GM18517 (cell line): ENCODE results near the gene NSD2.
A peak's percentile ranks its signal among the peaks of the same experiment; 100 is the strongest.
"Not testable (repeated sequence)": the region's sequence is repeated elsewhere in the genome, so short reads cannot be mapped to it uniquely, and the experiment has no call there.

Experiments
- ATAC-seq: cut with Tn5 transposase; IDR thresholded peaks from one replicate; pipeline ENCODE4 v1.9.1; 2021; ENCODE audit warnings: mild to moderate bottlenecking, moderate library complexity; ENCODE audit not compliant: unreplicated experiment

Gene NSD2

GRCh38 chr4:1896658-1896991 lies 25.4 kb downstream of the NSD2 start:
- no peak for ATAC-seq

- ATAC-seq = no peak
Measured at GRCh38 chr4:1898007-1898406, 26.8 kb downstream of the NSD2 start.

DNA sequence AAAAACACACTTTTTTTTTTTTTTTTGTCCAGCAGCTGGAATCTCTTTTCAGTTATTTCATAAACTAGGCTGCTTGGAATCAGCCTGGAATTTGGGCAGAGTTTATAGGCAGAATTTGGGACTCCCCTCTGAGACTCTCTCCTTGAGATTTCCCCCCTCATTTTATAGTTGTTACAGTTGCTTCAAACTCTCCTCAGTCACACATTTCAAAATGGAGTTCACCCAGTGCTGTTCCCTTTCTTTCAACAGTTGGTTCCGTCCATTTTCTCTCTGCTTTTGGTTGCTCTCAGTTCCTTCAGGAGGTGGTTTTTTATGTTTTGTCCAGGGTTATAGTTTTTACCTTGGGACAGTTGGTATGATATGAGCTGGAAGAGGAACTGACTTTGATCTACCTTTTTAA lies 27.5 kb downstream of the NSD2 start:
- ATAC-seq = no peak

DNA sequence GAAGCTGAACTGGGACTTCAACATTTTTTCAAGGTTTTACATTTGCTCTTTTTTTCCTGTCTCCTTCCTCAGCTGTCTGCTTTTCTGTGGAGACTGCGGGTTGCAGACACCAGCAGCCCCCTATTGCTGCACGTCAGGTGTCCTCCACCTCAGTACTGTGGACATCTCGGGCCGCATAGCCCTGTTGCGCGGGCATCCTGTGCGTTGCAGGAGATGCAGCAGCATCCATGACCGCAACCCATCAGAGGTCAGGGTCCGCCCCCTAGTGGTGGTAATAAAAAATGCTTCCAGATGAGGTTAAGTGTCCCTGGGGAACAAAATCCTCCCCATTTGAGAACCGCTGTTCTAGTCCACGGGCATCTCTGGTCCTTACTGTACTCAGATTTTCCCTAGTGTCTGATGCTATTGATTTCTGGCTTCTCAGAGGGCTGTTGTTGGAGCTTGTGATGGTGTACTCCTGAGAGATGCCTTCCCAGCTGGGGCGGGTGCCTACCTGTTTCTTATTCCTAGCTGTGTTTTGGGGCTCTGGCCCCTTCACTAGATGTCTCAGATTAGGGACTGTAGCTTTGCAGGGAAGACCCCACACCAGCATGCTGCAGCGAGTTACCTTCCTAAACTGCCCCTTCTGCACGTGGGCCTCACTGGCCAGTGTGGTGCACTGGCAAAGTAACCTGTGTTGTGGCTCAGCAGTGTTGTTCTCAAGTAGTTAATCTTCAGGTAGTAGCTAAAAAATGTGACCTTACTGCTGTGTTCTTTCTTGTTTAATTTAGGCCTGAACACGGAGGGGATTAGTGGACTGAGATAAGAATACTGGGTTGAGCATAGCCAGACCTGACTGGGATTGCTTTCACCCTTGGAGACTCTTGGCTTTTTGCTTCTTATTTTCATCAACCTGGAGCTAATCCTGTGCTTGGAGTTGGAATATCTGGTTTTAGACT lies 28.2 kb downstream of the NSD2 start:
- peak; percentile 80 for ATAC-seq

DNA sequence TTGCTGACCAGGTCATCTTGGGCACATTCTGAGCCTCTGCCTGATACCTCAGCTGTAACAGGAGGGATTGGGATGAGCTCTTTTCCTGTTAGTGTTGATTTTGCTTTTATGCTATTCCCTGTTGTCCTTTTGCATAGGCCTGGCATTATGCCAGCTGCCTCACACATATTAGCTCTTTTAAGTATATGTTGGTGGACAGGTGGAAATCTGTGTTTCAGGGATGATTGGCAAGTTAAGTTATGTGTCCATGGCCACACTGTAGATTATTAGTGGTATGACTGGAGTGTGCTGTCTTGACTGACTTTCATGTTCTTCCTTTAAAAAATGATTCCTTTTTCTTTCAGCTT lies 28.9 kb downstream of the NSD2 start:
- no peak for ATAC-seq

DNA sequence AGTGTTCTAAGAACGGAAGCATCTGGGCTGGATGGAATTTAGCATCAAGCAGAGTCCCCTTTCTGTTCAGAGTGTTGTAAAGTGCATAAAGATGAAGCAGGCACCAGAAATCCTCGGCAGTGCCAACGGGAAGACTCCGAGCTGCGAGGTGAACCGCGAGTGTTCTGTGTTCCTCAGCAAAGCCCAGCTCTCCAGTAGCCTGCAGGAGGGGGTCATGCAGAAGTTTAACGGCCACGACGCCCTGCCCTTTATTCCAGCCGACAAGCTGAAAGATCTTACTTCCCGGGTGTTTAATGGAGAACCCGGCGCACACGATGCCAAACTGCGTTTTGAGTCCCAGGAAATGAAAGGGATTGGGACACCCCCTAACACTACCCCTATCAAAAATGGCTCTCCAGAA lies 29.4 kb downstream of the NSD2 start:
- no peak for ATAC-seq

- ATAC-seq = no peak
Measured at GRCh38 chr4:1901127-1901526, 29.9 kb downstream of the NSD2 start.

DNA sequence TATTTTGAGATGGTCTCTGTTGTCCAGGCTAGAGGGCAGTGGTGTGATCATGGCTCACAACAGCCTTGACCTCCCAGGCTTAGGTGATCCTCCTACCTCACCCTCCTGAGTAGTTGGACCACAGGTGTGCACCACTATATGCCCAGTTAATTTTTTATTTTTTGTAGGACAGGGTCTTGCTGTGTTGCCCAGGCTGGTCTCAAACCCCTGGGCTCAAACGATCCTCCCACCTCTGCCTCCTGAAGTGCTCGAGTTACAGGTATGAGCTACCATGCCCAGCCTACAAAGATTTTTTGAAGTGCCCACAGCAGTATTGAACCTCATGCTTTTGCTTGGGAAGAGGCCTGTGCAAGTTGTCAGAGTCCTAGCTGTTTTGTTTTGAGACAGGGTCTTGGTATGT lies 31.1 kb downstream of the NSD2 start:
- no peak for ATAC-seq

DNA sequence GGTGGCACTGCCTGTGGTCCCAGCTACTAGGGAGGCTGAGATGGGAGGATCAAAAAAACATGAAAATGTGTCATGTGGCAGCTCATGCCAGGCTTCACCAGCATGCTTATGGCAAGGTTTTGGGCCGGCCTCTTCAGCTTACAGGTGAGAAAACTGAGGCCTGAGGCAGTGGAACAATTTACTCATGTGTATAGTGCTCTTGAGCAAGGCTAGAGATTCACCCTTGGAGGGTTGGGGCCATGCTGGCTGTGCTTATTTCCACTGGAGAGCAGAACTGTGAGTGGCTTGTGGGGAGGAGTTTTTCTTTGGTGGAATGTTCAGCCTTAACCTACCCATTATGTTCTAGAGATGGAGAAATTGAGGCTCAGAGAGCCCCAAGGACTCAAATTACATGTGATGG lies 31.8 kb downstream of the NSD2 start:
- ATAC-seq = no peak

- ATAC-seq = no peak
Measured at GRCh38 chr4:1904042-1904441, 32.8 kb downstream of the NSD2 start.

DNA sequence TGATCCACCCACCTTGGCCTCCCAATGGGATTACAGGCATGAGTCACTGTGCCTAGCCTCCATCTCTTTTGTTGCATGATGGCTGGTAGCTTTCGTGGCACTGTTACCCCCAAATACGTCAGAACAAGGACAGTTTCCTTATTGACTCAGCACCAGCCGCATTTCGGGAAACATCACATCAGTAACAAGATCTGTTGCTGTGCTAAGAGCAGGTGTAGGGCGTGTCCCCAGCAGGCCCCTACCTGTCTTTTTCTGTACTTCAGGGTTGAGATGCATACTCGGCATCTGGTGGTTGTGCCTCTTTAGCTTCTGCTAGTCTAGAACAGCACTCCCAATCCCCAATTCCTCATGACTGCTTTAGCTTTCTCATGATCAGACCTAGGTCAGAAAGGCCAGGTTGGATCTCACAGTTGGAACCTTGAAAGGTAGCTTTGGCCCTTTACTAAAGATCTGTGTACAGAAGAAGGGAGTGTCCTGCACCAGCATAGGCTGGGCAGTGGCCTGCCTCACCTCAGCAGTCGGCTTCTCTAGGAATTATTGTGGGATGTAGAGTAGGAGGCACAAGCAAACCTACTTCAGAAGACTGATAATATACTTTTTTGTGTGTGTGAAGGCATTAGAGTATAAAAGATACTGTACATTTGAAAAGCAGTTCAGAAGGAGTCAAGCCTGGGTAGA lies 36.8 kb downstream of the NSD2 start:
- ATAC-seq = no peak

DNA sequence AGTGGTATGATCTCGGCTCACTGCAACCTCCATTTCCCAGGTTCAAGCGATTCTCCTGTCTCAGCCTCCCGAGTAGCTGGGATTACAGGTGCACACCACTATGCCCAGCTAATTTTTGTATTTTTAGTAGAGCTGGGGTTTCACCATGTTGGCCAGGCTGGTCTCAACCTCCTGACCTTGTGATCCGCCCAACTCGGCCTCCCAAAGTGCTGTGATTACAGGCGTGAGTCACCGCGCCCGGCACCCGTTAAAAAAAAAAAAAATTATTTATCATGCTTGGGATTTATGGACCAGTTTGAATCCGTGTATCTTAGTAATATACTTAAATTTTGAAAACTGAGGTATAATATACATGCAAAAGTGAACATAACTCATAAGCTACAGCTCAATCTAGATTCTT lies 38.5 kb downstream of the NSD2 start:
- not testable (repeated sequence) for ATAC-seq

DNA sequence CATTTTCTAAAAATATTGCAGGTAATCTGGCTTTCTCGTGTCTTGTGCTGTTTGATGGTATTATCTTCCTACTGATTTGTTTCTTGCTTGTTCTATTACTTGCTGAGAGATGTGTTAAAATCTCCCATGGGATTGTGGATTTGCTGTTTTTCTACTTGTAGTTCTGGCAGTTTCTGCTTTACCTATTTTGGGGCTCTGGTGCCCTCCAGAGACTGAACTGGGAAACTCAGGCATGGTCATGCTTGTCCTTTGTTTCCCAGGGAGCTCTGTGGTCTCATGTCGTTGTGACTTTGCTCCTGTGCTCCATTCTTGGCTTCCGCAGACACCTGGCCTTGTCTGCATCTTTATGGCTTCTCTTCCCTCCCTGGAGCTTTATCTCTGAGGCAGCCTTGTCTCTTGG lies 39.5 kb downstream of the NSD2 start:
- no peak for ATAC-seq

- ATAC-seq = not testable (repeated sequence)
Measured at GRCh38 chr4:1911316-1911715, 40.1 kb downstream of the NSD2 start.

DNA sequence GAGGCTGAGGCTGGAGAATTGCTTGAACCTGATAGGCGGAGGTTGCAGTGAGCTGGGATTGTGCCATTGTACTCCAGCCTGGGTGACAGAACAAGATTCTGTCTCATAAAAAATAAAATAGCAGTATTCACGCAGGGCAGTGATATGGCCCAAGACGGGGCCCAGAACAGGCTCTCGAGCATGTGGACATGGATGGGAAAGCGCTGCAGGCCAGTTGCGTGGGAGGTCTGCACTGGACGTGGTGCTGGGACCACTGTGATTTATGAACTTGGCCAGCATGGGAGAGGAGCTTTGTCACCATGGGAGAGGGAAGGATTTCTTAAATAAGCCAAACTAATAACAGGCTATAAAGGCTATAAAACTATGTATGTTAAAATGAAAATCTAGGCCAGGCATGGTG lies 51.6 kb downstream of the NSD2 start:
- no peak for ATAC-seq

- no peak for ATAC-seq
Measured at GRCh38 chr4:1927675-1928074, 56.5 kb downstream of the NSD2 start.

- no peak for ATAC-seq
Measured at GRCh38 chr4:1928356-1929239, 57.4 kb downstream of the NSD2 start.

DNA sequence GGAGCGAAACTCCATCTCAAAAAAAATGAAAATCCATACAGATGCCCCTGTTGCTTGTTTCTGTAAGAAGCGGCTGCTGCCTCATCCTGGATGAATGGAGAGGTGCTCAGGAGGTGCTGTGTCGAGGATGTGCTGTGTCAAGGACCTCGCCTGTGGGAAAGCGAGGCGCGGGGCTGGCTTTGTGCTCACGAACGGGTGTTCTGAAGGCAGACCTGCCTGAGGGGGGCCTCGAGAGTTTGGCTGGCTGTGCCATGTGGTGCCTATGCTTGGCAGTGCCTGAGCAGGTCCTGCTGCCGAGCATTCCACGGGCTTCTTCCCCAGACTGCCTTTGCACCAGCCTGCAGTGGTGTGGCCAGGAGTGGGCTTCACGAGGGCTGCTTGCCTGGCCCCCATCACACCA lies 61.5 kb downstream of the NSD2 start:
- ATAC-seq = no peak

- ATAC-seq = no peak
Measured at GRCh38 chr4:1933700-1934099, 62.5 kb downstream of the NSD2 start.

DNA sequence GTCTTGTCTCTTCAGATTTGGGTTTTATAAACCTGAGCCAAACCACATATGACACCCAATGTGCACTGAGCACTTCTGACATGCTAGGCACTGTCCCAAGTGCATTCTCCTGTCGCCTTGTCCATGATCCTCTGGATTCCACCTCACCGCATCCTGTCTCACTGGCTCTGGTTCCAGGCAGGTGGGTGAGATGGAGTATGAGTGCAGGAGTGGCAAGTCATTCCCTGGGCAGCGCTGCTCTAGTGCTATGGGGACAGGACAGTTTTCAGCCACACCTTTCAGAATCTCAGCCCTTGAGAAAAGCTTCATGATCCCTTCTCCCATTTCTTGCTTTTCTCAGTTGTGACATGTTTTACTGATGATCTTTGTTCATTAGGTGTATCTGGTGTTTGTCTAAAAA lies 66.4 kb downstream of the NSD2 start:
- ATAC-seq = no peak

GRCh38 chr4:1938027-1938426 lies 66.8 kb downstream of the NSD2 start:
- ATAC-seq = no peak
